Sigmoid colon (tissue), 4 donors: ENCODE results near the gene ADAMTS17.

Source experiments
- EP300 ChIP-seq, 4 donors: sonication (generic); formaldehyde crosslinking; IDR thresholded peaks; one replicate each; pipeline ENCODE4 v1.6.1; 2017; ENCODE audit warnings: antibody characterized with exemption in 4 of 4
- POLR2A ChIP-seq, 2 donors: fragments of 450-650 bp; IDR thresholded peaks; one replicate each; pipeline ENCODE4 v1.6.1; 2016; ENCODE audit warnings: antibody characterized with exemption in 2 of 2, mild to moderate bottlenecking in 2 of 2, moderate library complexity in 2 of 2
- POLR2AphosphoS5 ChIP-seq, 4 donors: sonication (generic); formaldehyde crosslinking; IDR thresholded peaks; one replicate each; pipeline ENCODE4 v1.6.1; 2017; ENCODE audit warnings: antibody characterized with exemption in 4 of 4
- TF ChIP-seq, protein P1 (sequence below), 4 experiments: fragments of 450-650 bp in 3 of 4; fragments of 200-600 bp in 1 of 4; IDR thresholded peaks; one replicate each; pipeline ENCODE4 v1.5.1; 2016 to 2019; ENCODE audit warnings: antibody characterized with exemption in 4 of 4, mild to moderate bottlenecking in 3 of 4, moderate library complexity in 2 of 4

DNA sequence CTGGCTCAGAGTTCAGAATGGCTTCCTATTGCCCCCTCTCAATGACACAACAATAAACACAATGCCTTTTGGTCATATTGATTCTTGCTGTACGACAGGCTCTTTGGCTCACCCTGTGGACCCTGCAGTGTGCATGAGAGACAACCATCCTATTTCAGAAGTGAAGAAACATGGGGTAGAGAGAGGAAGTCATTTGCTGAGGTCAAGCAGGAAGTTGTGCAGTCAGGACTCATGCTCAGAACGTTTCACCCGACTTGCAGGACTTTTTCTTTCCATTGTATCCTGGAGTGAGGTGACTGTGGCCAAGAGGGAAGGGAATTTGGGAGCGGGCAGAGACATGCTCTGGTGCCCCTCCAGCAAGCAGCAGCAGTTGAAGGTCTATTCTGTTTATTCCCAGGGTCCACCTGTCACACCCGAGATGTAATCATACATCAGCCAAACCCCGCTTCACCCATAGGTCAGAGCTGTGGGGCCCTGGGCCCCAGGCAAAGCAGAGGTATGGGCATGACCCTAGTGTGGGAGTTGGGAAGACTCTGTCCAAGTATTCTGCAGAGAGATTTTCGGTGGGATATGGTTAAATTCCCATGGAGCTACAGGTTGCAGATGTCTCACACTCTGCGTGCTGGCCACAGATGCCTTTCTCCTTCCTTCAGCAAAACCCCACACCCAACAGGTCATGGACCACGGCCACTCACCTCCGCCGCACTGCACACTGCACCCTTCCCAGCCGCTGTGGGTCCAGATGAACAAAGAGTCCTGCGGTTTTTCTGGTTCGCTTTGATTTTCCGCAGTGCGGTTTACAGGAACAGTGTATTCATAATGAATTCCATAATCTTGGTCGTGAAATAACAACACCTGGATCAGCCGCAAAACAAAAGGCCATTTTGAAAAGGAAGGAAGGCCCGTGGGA is 290.6 kb downstream of the ADAMTS17 start:
- TF ChIP-seq, protein P1, sequence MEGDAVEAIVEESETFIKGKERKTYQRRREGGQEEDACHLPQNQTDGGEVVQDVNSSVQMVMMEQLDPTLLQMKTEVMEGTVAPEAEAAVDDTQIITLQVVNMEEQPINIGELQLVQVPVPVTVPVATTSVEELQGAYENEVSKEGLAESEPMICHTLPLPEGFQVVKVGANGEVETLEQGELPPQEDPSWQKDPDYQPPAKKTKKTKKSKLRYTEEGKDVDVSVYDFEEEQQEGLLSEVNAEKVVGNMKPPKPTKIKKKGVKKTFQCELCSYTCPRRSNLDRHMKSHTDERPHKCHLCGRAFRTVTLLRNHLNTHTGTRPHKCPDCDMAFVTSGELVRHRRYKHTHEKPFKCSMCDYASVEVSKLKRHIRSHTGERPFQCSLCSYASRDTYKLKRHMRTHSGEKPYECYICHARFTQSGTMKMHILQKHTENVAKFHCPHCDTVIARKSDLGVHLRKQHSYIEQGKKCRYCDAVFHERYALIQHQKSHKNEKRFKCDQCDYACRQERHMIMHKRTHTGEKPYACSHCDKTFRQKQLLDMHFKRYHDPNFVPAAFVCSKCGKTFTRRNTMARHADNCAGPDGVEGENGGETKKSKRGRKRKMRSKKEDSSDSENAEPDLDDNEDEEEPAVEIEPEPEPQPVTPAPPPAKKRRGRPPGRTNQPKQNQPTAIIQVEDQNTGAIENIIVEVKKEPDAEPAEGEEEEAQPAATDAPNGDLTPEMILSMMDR (IDR thresholded peaks at IDR 0.05): no peak
- no peak for TF ChIP-seq POLR2A (IDR thresholded peaks at IDR 0.05)
- no peak for TF ChIP-seq EP300 (IDR thresholded peaks at IDR 0.05)
- no peak for TF ChIP-seq POLR2AphosphoS5 (IDR thresholded peaks at IDR 0.05)
